GM20000 (cell line): Measurements from ENCODE around the gene TMEM89.

Experiments
- DNase-seq: peaks from one replicate; pipeline ENCODE4 v3.0.0; 2012; ENCODE audit warnings: low spot score
- TF ChIP-seq, protein P1 (sequence below): IDR thresholded peaks from 2 replicates; pipeline ENCODE4 v1.5.1; 2012; ENCODE audit warnings: mild to moderate bottlenecking, control low read depth; ENCODE audit errors: extremely low read depth, missing control alignments

Gene TMEM89

DNA sequence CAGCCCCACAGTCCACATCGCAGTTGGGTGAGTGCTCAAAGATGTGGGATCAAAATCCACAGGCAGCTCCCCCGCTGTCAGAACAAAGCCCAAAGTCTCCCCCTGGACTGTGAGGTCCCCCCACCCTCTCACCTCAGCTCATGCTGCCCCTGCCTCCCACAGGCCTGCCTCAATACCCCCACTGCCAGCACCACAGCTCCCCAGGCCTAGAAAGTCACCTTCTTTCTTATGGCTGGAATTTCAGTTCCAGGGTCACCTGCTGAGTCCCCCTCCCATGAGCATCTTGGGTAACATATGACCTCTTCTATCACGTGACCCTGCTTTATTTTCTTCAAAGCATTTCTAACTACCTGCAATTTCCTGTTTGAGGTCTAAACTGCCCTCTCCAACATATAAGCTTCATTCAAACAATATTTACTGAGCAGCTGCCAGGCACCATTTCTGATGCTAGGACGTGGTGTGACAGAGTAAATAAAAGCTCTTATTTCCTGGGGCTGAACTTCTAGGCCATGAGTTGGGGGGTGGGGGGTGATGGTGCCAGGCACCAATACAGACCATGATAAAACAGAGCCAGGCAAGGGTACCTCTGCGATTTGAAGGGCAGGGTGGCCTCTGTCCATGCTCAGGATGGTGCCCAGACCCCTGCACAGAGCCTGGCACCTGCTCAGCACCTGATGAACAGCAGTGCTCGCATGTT is 2.4 kb upstream of the TMEM89 start:
- TF ChIP-seq, protein P1, sequence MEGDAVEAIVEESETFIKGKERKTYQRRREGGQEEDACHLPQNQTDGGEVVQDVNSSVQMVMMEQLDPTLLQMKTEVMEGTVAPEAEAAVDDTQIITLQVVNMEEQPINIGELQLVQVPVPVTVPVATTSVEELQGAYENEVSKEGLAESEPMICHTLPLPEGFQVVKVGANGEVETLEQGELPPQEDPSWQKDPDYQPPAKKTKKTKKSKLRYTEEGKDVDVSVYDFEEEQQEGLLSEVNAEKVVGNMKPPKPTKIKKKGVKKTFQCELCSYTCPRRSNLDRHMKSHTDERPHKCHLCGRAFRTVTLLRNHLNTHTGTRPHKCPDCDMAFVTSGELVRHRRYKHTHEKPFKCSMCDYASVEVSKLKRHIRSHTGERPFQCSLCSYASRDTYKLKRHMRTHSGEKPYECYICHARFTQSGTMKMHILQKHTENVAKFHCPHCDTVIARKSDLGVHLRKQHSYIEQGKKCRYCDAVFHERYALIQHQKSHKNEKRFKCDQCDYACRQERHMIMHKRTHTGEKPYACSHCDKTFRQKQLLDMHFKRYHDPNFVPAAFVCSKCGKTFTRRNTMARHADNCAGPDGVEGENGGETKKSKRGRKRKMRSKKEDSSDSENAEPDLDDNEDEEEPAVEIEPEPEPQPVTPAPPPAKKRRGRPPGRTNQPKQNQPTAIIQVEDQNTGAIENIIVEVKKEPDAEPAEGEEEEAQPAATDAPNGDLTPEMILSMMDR: no peak
- DNase-seq: no peak

GRCh38 chr3:48619541-48620524 is 1.7 kb downstream of the TMEM89 start:
- TF ChIP-seq, protein P1: no peak
- no peak for DNase-seq

DNA sequence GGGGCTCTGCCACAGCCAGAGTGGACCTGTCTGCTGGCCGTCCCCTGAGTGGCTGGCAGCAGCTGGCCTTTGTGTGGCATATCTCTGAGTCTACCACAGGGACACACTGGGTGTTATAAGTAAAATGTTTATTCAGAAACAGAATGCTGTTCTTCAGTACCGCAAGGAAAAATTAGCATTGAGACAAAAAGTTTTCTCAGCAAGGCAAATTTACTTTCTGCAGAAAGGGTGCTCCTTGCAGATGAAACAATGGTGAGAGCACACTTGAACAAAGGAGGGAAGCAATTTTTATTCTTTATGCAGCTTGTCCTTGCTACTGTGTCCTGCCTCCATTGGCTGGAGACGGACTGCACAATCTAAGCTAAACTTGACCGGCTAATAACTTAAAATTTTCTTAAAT is 4.0 kb downstream of the TMEM89 start:
- no peak for DNase-seq
- TF ChIP-seq, protein P1: no peak

- TF ChIP-seq, protein P1: no peak
- no peak for DNase-seq
Measured at GRCh38 chr3:48614044-48614443, 7.5 kb downstream of the TMEM89 start.

DNA sequence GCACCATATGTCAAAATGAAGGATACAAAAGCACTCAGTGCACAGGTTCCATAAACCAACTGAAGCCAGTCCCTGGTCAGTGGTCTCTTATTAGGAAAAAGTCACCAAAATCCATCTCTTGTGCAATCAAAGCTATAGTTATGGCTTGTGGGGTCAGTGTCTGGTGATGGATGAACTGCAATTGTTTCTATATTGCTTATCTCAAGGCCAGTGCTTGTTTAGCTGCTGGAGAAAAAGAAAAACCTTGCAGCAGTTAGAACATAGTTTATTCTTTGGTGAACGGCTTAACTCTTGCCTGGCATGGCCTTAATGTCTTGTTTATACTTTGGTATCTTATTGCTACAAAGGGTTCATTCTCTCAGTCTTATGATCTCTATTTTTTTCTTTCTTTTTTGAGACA is 9.3 kb downstream of the TMEM89 start:
- TF ChIP-seq, protein P1: no peak
- no peak for DNase-seq

DNA sequence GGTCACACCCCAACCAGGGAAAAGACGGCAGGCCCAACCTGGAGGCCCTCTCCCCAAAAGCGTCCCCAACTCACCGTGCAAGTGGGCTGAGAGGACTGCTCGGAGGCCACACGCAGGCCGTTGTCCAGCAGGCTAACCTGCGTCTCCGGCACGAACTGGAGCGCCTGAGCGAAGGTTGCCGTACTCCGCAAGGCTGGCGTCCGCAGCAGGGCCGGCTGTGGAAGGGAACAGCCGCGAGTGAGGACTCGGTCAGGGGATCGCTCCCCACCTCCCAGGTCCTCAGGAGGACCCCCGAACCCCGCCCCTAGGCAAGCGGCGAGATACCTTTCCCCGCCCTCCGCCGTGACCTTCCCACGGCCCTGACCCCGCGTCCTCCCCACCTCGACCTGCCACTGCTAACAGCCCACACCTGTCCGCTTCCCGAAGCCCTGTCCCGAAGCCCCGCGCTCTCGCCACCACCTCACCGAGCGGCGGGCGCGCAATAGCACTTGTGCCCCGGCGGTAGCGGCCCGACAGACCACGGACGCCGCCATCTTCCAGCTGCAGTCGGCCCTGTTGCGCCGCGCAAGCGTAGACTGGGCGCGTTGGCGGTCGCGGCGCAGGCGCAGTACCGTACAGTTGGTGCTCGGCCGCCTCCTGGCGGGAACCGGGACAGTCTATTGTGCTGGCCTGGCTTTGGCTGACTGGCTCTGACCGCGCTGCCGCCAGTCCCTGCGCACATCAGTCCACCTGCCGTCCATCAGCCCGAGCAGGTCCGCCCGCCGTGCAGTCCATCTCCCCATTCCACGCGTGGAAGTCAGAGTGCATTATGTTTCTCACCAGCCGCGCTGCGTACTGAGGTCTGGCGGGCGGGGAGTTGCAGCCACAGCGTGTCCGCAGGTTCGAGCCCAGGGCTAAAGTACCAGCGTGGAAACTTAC is 12.2 kb downstream of the TMEM89 start, which contains the start of gene UQCRC1:
Gene UQCRC1 (minus strand): TSS at position 559 of the 918 bp plus-strand sequence. CDS start 26 bp downstream, at position 533.
- peak; percentile 97 for DNase-seq
- TF ChIP-seq, protein P1: peak; percentile 56
